Measurements from ENCODE around the gene BDH2. TPM values are rescaled to one million over a fixed set of nuclear protein-coding genes. Genes with fewer than 3 reads are reported as not detected.

Gene BDH2
- total and polyA plus RNA-seq, 7 donors: 11.2 to 18.1 (median 15.7) TPM

DNA sequence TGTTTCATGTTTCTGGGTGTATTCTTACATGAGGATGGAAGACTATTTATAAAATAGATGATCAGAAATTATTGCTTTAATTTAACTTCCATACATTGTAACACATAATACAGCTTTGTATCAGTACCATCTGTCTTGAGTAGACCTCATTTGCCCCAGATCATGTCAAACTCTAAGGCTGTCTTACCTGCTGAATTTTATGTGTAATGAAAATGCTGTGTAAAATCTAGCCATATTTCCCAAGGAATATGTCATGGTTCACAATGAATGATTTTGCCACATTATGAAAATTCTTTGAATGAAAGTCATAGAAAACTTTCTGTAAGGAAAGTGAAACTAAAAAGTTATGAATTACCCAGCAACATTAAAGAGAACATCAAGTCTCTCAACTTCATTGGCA lies 7.4 kb downstream of the BDH2 start:
- Histone ChIP-seq H3K27me3 (ENCODE audit: insufficient read depth in 3 of 3, low read length in 2 of 3) (no peaks in the 10 kb centered on the region), H3K27ac (no peak overlapping the region), H3K4me1 (no peaks in the 10 kb centered on the region), H3K9me3 (no peaks in the 10 kb centered on the region), H3K36me3 (ENCODE audit: insufficient read depth in 1 of 2, low read depth in 1 of 2) (peaks cover 8 to 79% of the 10 kb centered on the region in 2 donors), H3K4me3 (no peak overlapping the region)
- intact Hi-C loops (cut with DNase I): loop anchor here (10.0 kb wide), 3 partner anchors 47 to 587 kb away; partner anchors contain the start of genes CISD2 (in 1 of the 2) and NFKB1 (in 1 of the 2)
- ATAC-seq (no peak), DNase-seq (no peak)
- TF ChIP-seq CTCF (IDR thresholded peaks at IDR 0.05): no peak

- H3K9me3 ChIP-seq: no peaks in the 10 kb centered on the region
- no peak overlapping the region for H3K27ac ChIP-seq
- H3K4me1 ChIP-seq: no peaks in the 10 kb centered on the region
- H3K36me3 ChIP-seq (ENCODE audit: insufficient read depth in 1 of 2, low read depth in 1 of 2): peaks cover 8 to 85% of the 10 kb centered on the region in 2 donors
- TF ChIP-seq CTCF (IDR thresholded peaks at IDR 0.05): peak; percentile 53
- no peak overlapping the region for H3K4me3 ChIP-seq
- DNase-seq: no peak
- intact Hi-C loops (cut with DNase I): loop anchor here (10.0 kb wide), 3 partner anchors 47 to 587 kb away; partner anchors contain the start of genes CISD2 (in 1 of the 2) and NFKB1 (in 1 of the 2)
- WGBS, 3 donors: 68 to 71% (median 70%) methylated on average over 3 of the region's 3 CpGs
- no peaks in the 10 kb centered on the region for H3K27me3 ChIP-seq (ENCODE audit: insufficient read depth in 3 of 3, low read length in 2 of 3)
- ATAC-seq: peak in 3 of 4 donors; percentile 25 to 66 (median 42)
These were observed 7.9 kb downstream of the BDH2 start for GRCh38 chr4:103091601-103092223.

- H3K4me3 ChIP-seq: no peak overlapping the region
- no peaks in the 10 kb centered on the region for H3K9me3 ChIP-seq
- no peak for TF ChIP-seq CTCF (IDR thresholded peaks at IDR 0.05)
- H3K27me3 ChIP-seq (ENCODE audit: insufficient read depth in 3 of 3, low read length in 2 of 3): no peaks in the 10 kb centered on the region
- intact Hi-C loops (cut with DNase I): no loop called here
- no peak for DNase-seq
- 89 to 94% (median 91%) methylated on average over 2 of the region's 2 CpGs for WGBS, 3 donors
- H3K36me3 ChIP-seq (ENCODE audit: insufficient read depth in 1 of 2, low read depth in 1 of 2): peaks cover 11 to 96% of the 10 kb centered on the region in 2 donors
- no peaks in the 10 kb centered on the region for H3K4me1 ChIP-seq
- no peak overlapping the region for H3K27ac ChIP-seq
- no peak for ATAC-seq
These were observed 10.2 kb downstream of the BDH2 start for GRCh38 chr4:103089481-103089880.

GRCh38 chr4:103086551-103086950 lies 13.1 kb downstream of the BDH2 start:
- intact Hi-C loops (cut with DNase I): no loop called here
- no peak overlapping the region for H3K4me3 ChIP-seq
- no peaks in the 10 kb centered on the region for H3K27me3 ChIP-seq (ENCODE audit: insufficient read depth in 3 of 3, low read length in 2 of 3)
- no peaks in the 10 kb centered on the region for H3K4me1 ChIP-seq
- no peak for ATAC-seq
- H3K27ac ChIP-seq: no peak overlapping the region
- TF ChIP-seq CTCF (IDR thresholded peaks at IDR 0.05): no peak
- DNase-seq: no peak
- peaks cover 15 to 97% of the 10 kb centered on the region in 2 donors for H3K36me3 ChIP-seq (ENCODE audit: insufficient read depth in 1 of 2, low read depth in 1 of 2)
- no peaks in the 10 kb centered on the region for H3K9me3 ChIP-seq
- WGBS, 3 donors: 19 to 39% (median 29%) methylated on average over 1 of the region's 1 CpG
